Activated T-helper 17 cell treated with anti-CD3 and anti-CD28 coated beads, Interleukin-2, amount 50 U/mL, for 72 hours (primary cell): ENCODE measurements around the gene TMEM187. TPM values are rescaled to one million over a fixed set of nuclear protein-coding genes. Genes with fewer than 3 reads are reported as not detected.
"Not testable (repeated sequence)": the region's sequence is repeated elsewhere in the genome, so short reads cannot be mapped to it uniquely, and the experiment has no call there.

ENCODE experiments used
- ATAC-seq: fragments of 150-1000 bp; cut with Tn5 transposase; replicated peaks from 2 replicates; pipeline ENCODE4 v1.10.0; 2021; ENCODE audit warnings: mild to moderate bottlenecking, moderate library complexity
- H3K27ac Mint-ChIP-seq: one replicate; pipeline ENCODE4 v1.8.0; 2022; ENCODE audit warnings: mixed read lengths
- H3K27me3 Mint-ChIP-seq: one replicate; pipeline ENCODE4 v1.8.0; 2022; ENCODE audit warnings: mixed read lengths
- H3K36me3 Mint-ChIP-seq: one replicate; pipeline ENCODE4 v1.8.0; 2022; ENCODE audit warnings: low read depth, mild to moderate bottlenecking, mixed read lengths
- H3K4me1 Mint-ChIP-seq: one replicate; pipeline ENCODE4 v1.8.0; 2022; ENCODE audit warnings: mixed read lengths
- H3K4me3 Mint-ChIP-seq: one replicate; pipeline ENCODE4 v1.8.0; 2022; ENCODE audit warnings: mild to moderate bottlenecking, mixed read lengths
- H3K9me3 Mint-ChIP-seq: one replicate; pipeline ENCODE4 v1.8.0; 2022; ENCODE audit warnings: mixed read lengths
- total RNA-seq, 2 donors: library from RNA; stranded (reverse); gene quantifications; one replicate each; pipeline ENCODE4 v1.2.3, GENCODE V29; 2022

TMEM187 gene
- total RNA-seq, 2 donors from 2014 or later: 7.1 to 7.8 TPM

DNA sequence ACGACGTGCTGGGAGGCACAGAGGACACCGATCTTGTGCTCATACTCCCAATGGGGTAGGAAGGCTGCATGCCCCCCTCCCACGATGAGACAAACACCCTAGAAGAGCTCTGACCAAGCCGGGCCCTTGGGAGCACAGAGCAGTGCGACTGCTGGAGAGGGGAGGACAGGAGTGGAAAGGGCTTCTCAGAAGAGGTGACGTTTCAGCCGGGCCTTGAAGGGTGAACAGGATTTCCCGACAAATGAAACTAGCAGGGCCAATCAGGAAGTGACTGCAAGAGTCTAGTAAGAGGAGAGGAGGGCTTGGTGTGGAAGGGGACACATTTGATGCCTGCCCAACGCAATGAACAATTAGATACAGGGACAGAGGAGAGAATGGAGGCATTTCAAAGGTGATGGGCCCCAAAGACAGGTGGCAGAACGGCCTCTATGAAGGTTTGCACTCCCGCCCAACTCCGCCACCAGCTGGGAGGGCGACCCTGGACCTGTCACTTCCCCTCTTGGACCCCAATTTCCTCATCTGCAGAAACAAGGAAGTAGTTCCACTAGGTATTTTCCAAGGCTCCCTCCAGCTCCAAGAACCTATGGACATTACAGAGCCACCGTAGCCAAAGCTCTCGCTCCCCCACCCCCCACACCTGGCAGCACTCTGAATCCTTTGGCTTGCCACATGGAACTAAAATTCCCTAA lies 4.9 kb upstream of the TMEM187 start:
- Mint-ChIP-seq H3K27me3 (no peaks in the 10 kb centered on the region), H3K4me3 (peak overlapping the region; percentile 90), H3K4me1 (peaks cover 6% of the 10 kb centered on the region), H3K36me3 (peaks cover 68% of the 10 kb centered on the region), H3K27ac (peak overlapping the region; percentile 97), H3K9me3 (no peaks in the 10 kb centered on the region)
- ATAC-seq: peak; percentile 23

GRCh38 chrX:153968255-153968654 lies 4.3 kb upstream of the TMEM187 start:
- ATAC-seq: no peak
- Mint-ChIP-seq H3K36me3 (peaks cover 64% of the 10 kb centered on the region), H3K4me3 (peak overlapping the region; percentile 90), H3K27ac (peak overlapping the region; percentile 97), H3K9me3 (no peaks in the 10 kb centered on the region), H3K4me1 (peaks cover 6% of the 10 kb centered on the region), H3K27me3 (no peaks in the 10 kb centered on the region)

DNA sequence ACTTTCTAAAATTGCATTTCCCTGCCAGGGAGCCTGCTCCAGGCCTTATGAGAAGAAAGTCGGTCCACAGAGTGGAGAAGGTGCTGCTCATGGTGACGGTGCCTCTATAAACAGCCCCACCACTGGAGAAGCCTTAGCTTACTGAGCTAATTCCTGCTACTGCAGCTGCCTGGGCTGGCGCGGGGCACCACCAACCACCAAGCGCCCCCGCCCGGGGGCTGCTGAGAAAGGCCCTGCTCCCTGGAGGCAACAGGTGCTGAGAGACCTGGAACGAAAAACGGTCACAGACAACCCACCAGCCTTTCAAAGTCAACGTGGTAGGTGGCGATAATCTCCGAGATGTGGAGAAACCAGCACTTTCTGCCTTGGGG lies 3.8 kb upstream of the TMEM187 start:
- no peak for ATAC-seq
- Mint-ChIP-seq H3K9me3 (no peaks in the 10 kb centered on the region), H3K4me1 (peaks cover 6% of the 10 kb centered on the region), H3K36me3 (peaks cover 64% of the 10 kb centered on the region), H3K27me3 (no peaks in the 10 kb centered on the region), H3K4me3 (peak overlapping the region; percentile 90), H3K27ac (peak overlapping the region; percentile 61)

GRCh38 chrX:153969125-153969903 lies 3.2 kb upstream of the TMEM187 start:
- H3K27ac Mint-ChIP-seq: peak overlapping the region; percentile 61
- H3K4me3 Mint-ChIP-seq: peak overlapping the region; percentile 90
- ATAC-seq: no peak
- peaks cover 64% of the 10 kb centered on the region for H3K36me3 Mint-ChIP-seq
- no peaks in the 10 kb centered on the region for H3K9me3 Mint-ChIP-seq
- H3K27me3 Mint-ChIP-seq: no peaks in the 10 kb centered on the region
- H3K4me1 Mint-ChIP-seq: peaks cover 10% of the 10 kb centered on the region

- no peaks in the 10 kb centered on the region for H3K9me3 Mint-ChIP-seq
- H3K36me3 Mint-ChIP-seq: peaks cover 62% of the 10 kb centered on the region
- no peak for ATAC-seq
- H3K4me3 Mint-ChIP-seq: peak overlapping the region; percentile 90
- H3K27ac Mint-ChIP-seq: peak overlapping the region; percentile 61
- peaks cover 15% of the 10 kb centered on the region for H3K4me1 Mint-ChIP-seq
- no peaks in the 10 kb centered on the region for H3K27me3 Mint-ChIP-seq
Observed at GRCh38 chrX:153969904-153970356, 2.6 kb upstream of the TMEM187 start.

GRCh38 chrX:153970357-153971123 lies 2.0 kb upstream of the TMEM187 start:
- Mint-ChIP-seq H3K36me3 (peaks cover 56% of the 10 kb centered on the region), H3K4me1 (peaks cover 15% of the 10 kb centered on the region), H3K27ac (peak overlapping the region; percentile 92), H3K27me3 (no peaks in the 10 kb centered on the region), H3K4me3 (peak overlapping the region; percentile 90), H3K9me3 (no peaks in the 10 kb centered on the region)
- no peak for ATAC-seq

GRCh38 chrX:153971124-153971449 lies 1.5 kb upstream of the TMEM187 start:
- no peaks in the 10 kb centered on the region for H3K9me3 Mint-ChIP-seq
- H3K4me3 Mint-ChIP-seq: peak overlapping the region; percentile 90

GRCh38 chrX:153971450-153972367 lies 845 bp upstream of the TMEM187 start, which contains the start of gene HCFC1:
HCFC1 (minus strand) TSS chrX:153971818; CDS start chrX:153970840, 978 bp downstream.
- peak; percentile 48 for ATAC-seq
- peaks cover 46% of the 10 kb centered on the region for H3K36me3 Mint-ChIP-seq
- H3K27ac Mint-ChIP-seq: peak within 1 kb of the TSS; percentile 92
- no peaks in the 10 kb centered on the region for H3K27me3 Mint-ChIP-seq
- H3K9me3 Mint-ChIP-seq: no peaks in the 10 kb centered on the region
- peak within 1 kb of the TSS; percentile 90 for H3K4me3 Mint-ChIP-seq
- peaks cover 15% of the 10 kb centered on the region for H3K4me1 Mint-ChIP-seq

More at GRCh38 chrX:153971124-153971449, 1.5 kb upstream of the TMEM187 start:
- H3K4me1 Mint-ChIP-seq: peaks cover 15% of the 10 kb centered on the region
- peaks cover 52% of the 10 kb centered on the region for H3K36me3 Mint-ChIP-seq
- peak overlapping the region; percentile 92 for H3K27ac Mint-ChIP-seq
- H3K27me3 Mint-ChIP-seq: no peaks in the 10 kb centered on the region
- ATAC-seq: peak; percentile 42

DNA sequence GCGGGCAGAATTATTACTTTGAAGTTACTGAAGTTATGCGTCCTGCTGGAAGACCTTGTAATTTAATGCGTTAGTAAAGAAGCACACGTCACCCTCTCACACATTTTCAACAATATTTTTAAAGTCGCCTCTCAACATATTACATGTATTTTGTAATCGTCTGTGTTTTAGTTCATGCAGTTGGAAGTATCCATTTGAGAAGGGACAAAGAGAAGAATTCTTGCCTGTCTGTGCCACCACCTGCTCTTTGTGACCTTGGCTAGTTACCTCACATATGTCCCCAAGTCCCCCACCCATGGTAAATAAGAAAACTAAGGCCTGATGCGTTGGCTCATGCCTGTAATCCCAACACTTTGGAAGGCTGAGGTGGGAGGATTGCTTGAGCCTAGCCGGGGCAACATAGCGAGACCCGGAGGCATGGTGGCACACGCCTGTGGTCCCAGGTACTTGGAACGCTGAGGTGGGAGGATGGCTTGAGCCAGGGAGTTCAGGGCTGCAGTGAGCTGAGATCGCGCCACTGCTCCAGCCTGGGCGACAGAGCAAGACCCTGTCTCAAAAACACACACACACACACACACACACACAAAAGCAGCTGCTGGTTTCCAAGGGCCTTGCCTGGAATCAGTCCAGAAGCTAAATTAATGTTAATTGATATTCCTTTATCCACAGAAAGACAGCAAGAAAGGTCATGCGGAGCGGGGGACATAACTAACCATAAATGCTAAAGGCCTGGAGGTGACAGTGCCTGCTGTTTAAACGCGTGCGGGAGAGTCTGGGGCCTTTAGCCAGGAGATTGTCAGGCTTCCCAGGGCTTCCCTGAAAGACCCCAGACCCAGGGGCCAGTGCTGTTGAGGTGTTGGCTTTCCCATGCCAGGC lies 811 bp downstream of the TMEM187 start:
- ATAC-seq: no peak
- Mint-ChIP-seq H3K9me3 (no peaks in the 10 kb centered on the region), H3K4me1 (peaks cover 9% of the 10 kb centered on the region), H3K27ac (peak overlapping the region; percentile 92), H3K27me3 (no peaks in the 10 kb centered on the region), H3K4me3 (peak overlapping the region; percentile 90), H3K36me3 (peaks cover 30% of the 10 kb centered on the region)

GRCh38 chrX:153974003-153974725 lies 1.6 kb downstream of the TMEM187 start:
- Mint-ChIP-seq H3K4me3 (peak overlapping the region; percentile 90), H3K4me1 (peaks cover 9% of the 10 kb centered on the region), H3K27me3 (no peaks in the 10 kb centered on the region), H3K36me3 (peaks cover 22% of the 10 kb centered on the region), H3K9me3 (no peaks in the 10 kb centered on the region), H3K27ac (peak overlapping the region; percentile 88)
- no peak for ATAC-seq

- no peaks in the 10 kb centered on the region for H3K27me3 Mint-ChIP-seq
- peaks cover 15% of the 10 kb centered on the region for H3K36me3 Mint-ChIP-seq
- no peaks in the 10 kb centered on the region for H3K9me3 Mint-ChIP-seq
- H3K4me3 Mint-ChIP-seq: peak overlapping the region; percentile 90
- peak overlapping the region; percentile 88 for H3K27ac Mint-ChIP-seq
- ATAC-seq: no peak
- peaks cover 9% of the 10 kb centered on the region for H3K4me1 Mint-ChIP-seq
Observed at GRCh38 chrX:153974726-153975286, 2.3 kb downstream of the TMEM187 start.

- peak overlapping the region; percentile 87 for H3K4me3 Mint-ChIP-seq
- H3K27me3 Mint-ChIP-seq, H3K4me1 Mint-ChIP-seq, H3K36me3 Mint-ChIP-seq, H3K9me3 Mint-ChIP-seq: not testable (repeated sequence)
- H3K27ac Mint-ChIP-seq: peak overlapping the region; percentile 82
- ATAC-seq: peak; percentile 55
Observed at GRCh38 chrX:153980394-153980793, 7.8 kb downstream of the TMEM187 start.
